Hematopoietic multipotent progenitor cell (in vitro differentiated cells): ENCODE results near the gene NDRG2. TPM values are rescaled to one million over a fixed set of nuclear protein-coding genes. Genes with fewer than 3 reads are reported as not detected.

Experiments
- DNase-seq, 3 donors: peaks; one replicate each; pipeline ENCODE4 v3.0.0-alpha.2; 2011 to 2015; ENCODE audit warnings: low read depth in 2 of 3, low spot score in 2 of 3
- total RNA-seq: library from RNA; depleted of rRNA; stranded (reverse); fragments of >200 nt; gene quantifications from one replicate; pipeline ENCODE4 v1.2.3, GENCODE V29; 2012

Gene NDRG2
- total RNA-seq, 1 donor = 21.8 TPM

GRCh38 chr14:21037156-21037555, 12.3 kb upstream of the NDRG2 start:
- DNase-seq = no peak

GRCh38 chr14:21036751-21037150, 11.9 kb upstream of the NDRG2 start:
- no peak for DNase-seq

- no peak for DNase-seq
Measured at GRCh38 chr14:21034707-21035106, 9.8 kb upstream of the NDRG2 start, which contains the start of gene RNASE13. TSS of gene RNASE13 (minus strand) at chr14:21034807. CDS start at chr14:21034288, 519 bp downstream.

- no peak for DNase-seq
Measured at GRCh38 chr14:21033133-21033698, 8.4 kb upstream of the NDRG2 start.

GRCh38 chr14:21032326-21033132, 7.7 kb upstream of the NDRG2 start:
- DNase-seq = no peak

GRCh38 chr14:21030531-21030930, 5.7 kb upstream of the NDRG2 start:
- no peak for DNase-seq

GRCh38 chr14:21029917-21030316, 5.1 kb upstream of the NDRG2 start, which contains the start of gene TPPP2:
TSS of gene TPPP2 (plus strand) at chr14:21030217. CDS start at chr14:21030582, 365 bp downstream.
- DNase-seq = no peak

GRCh38 chr14:21026988-21027315, 2.1 kb upstream of the NDRG2 start:
- no peak for DNase-seq

GRCh38 chr14:21026274-21026987, 1.6 kb upstream of the NDRG2 start:
- no peak for DNase-seq

GRCh38 chr14:21025371-21026273, 761 bp upstream of the NDRG2 start:
- DNase-seq = no peak

- no peak for DNase-seq
Measured at GRCh38 chr14:21023817-21024584, 860 bp downstream of the NDRG2 start.

GRCh38 chr14:21023174-21023573, 1.7 kb downstream of the NDRG2 start:
- DNase-seq = no peak

GRCh38 chr14:21022686-21023085, 2.2 kb downstream of the NDRG2 start:
- no peak for DNase-seq

- no peak for DNase-seq
Measured at GRCh38 chr14:21020977-21021545, 3.8 kb downstream of the NDRG2 start.

GRCh38 chr14:21019366-21019765, 5.5 kb downstream of the NDRG2 start:
- no peak for DNase-seq

- DNase-seq = no peak
Measured at GRCh38 chr14:21018781-21019180, 6.1 kb downstream of the NDRG2 start.

- no peak for DNase-seq
Measured at GRCh38 chr14:21018286-21018685, 6.6 kb downstream of the NDRG2 start.

GRCh38 chr14:21017528-21018245, 7.2 kb downstream of the NDRG2 start:
- DNase-seq = no peak
